HG03066 (cell line): ENCODE results near the gene RUFY3.
A peak's percentile ranks its signal among the peaks of the same experiment; 100 is the strongest.
"Not testable (repeated sequence)": the region's sequence is repeated elsewhere in the genome, so short reads cannot be mapped to it uniquely, and the experiment has no call there.

Source experiments
- ATAC-seq: cut with Tn5 transposase; IDR thresholded peaks from one replicate; pipeline ENCODE4 v1.9.1; 2021; ENCODE audit warnings: low read depth; ENCODE audit not compliant: unreplicated experiment

The RUFY3 gene

DNA sequence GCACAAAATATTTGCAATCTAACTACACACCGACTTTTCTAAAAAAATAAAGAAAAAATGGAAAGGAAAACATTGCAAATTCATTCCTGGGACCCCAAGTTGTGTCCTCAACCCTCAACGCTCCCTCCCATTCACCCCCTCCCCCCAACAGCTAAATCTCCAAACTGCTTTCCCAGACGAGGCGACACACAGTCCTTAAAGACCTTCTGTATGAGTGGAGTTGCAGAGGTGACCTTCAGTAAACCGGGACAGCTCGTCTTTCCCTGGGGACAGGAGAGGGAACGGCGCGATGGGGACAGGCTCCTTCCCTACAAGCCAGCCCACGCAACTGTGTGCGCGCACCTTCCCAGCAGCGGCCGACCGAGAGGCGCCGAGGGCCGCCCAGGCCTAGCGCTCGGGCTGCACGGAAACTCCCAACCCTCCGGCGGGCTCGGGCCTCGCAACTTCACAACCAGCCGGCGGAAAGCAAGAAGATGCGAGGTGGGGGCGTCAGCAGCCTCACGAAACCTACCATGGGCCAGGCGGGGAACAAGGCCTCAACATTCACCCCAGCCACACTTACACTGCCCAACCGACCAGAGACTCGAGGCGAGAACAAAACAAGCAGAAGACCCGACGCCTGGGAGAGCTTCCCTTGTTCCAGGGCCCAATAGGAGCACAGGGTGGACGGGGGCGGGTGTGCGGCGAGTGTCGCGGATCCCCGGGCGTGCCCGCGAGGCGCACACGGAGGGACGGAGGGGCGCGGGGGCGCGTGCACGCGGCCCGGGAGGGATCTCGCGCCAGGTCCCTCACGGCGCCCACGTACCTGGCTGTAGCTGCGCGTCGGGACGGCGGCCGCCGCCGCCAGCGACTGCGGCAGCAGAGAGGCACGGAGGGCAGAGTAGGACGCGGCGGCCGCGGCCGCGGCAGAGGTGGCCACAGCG, 117.2 kb downstream of the RUFY3 start:
- ATAC-seq: peak; percentile 43

DNA sequence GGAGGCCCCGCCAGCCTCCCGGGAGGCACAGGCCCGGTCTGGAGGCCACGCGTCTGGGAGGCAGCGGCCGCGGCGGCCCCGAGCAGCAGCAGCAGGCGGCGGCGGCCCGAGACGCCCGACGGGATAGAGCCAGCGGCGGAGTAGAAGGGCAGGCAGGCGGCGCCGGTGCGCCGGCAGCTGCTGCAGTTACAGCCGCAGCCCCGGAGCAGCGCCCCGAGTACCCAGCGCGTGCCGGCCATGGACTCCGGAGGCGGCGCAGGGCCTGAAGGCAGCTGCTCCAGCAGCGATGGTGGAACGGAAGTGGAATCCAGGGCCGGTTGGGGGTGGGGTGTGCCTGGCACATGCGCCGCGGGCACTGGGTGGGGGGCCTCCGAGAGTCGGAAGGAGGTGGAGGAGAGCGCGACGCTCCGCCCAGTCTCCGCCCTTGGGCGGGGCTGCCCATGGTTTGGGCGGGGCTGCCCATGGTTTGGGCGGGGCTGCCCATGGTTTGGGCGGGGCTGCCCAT, 117.9 kb downstream of the RUFY3 start, which contains the start of gene GRSF1:
Gene GRSF1, minus strand, starts transcription at position 302 of the 505 bp plus-strand sequence. Its CDS starts 63 bp downstream, at position 239.
- ATAC-seq: peak; percentile 47

DNA sequence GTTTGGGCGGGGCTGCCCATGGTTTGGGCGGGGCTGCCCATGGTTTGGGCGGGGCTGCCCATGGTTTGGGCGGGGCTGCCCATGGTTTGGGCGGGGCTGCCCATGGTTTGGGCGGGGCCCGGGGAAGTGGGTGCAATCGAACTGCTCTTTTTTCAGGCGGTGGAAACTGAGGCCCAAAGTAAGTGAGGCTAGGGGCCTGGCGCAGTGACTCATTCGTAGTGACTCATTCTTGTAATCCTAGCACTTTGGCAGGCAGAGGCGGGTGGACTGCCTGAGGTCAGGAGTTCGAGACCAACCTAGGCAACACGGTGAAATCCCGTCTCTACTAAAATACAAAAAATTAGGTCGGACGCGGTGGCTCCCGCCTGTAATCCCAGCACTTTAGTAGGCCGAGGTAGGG, 118.4 kb downstream of the RUFY3 start:
- not testable (repeated sequence) for ATAC-seq

DNA sequence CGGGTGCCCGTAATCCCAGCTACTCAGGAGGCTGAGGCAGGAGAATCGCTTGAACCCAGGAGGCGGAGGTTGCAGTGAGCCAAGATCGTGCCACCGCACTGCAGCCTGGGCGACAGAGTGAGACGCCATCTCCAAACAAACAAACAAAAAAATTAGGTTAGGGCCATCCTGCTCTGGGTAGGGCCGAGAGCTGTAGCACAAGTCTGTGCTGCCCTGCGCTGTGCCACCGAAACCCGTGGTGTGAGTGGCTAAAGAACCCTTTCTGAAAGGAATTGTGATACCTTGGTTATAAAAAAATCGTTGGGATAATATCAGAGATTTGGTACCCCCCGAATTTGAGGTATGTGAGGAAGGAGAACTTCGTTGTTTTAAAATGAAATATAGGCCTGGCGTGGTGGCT, 118.9 kb downstream of the RUFY3 start:
- ATAC-seq: not testable (repeated sequence)

DNA sequence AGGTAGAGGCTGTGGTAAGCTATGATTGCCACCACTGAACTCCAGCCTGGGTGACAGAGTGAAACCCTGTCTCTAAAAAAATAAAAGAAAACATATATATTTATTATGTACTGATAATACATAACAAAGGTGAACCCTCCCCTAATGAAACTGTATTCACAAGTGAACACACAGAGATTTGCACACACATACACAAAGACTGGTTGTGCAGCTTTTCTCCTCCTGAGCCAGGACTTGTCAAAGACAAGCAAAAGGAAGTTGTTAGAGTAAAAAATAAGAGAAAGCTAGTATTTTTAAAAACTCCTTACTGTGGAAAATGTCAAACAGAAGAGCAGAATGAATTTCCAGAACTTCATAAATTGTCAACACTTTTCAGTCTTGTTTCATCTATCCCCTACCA, 119.4 kb downstream of the RUFY3 start:
- no peak for ATAC-seq

DNA sequence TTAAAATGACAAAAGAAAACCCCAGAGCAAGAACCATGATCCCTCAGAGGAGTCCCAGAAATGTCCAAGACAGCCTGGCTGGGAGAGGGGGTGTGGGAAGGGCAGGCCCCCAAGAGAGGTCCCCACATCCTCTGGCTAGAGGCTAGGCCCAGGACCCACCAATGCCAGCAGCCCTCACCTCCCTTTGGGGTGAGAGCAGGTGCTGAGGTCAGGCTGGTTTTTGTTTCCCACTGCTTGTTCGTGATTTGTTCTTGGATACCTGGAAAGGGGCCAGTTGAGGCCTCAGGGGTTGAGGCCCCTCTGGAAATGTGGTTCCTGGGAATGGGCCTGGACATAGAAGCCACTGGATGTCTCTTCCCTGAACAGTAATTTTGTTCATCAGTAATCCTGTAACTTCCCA, 120.2 kb downstream of the RUFY3 start:
- no peak for ATAC-seq

DNA sequence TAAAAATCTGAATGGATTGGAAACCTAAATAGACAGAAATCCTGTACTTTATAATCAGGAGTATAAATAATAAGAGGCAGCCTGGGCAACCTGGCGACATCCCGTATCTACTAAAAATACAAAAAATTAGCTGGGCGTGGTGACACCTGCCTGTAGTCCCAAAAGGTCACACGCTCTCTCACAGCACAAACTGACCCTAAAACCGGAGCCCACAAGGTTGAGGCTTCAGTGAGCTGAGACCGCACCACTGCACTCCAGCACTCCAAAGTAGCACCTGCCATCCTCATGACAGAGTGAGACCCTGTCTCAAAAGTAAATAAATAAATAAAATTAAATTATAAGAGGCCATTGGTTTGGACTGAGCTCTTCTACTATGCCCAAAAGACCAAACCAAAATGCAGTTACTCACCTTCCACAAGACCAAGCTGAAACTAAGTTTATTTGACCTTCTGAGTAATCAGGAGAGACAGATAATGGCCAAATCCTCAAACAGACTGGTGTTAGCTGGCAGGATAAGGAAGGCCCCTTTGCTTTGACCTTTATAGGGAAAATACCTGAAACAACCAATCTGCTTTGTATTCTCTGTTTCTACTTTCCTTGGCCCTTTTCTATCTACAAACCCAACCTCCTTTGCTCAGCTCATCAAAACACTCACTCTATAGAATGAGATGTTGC, 121.1 kb downstream of the RUFY3 start:
- ATAC-seq: peak; percentile 17

DNA sequence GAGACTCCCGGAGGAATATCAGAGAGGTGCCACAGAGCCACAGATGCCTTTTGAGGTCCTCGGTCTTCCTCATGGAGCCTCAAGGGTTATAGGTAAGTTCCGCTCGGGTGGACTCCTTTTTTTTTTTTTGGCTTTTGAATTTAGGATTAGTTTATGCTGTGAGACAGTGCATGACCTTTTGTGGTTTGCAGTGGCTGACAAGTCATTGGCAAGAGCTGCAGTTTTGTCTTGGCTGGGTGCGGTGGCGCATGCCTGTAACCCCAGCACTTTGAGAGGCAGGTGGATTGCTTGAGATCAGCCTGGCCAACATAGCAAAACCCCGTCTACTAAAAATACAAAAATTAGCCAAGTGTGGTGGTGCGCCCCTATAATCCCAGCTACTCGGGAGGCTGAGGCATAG, 122.4 kb downstream of the RUFY3 start:
- ATAC-seq: no peak

DNA sequence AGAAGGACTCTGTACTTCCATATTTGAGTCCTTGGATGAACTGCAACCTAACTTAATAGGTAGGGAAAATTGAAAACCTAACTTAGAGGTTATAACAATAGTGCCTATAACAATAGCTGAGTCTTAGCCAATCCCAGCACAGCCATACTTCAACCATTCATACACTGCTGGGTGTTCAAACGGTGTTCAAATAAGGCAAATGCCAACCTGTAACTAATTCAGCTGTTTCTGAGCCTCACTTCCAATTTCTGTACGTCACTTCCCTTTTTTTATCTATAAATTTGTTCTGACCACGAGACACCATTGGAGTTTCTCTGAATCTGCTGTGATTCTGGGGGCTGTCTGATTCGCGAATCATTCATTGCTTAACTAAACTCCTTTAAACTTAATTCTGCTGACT, 127.5 kb downstream of the RUFY3 start:
- ATAC-seq: no peak

DNA sequence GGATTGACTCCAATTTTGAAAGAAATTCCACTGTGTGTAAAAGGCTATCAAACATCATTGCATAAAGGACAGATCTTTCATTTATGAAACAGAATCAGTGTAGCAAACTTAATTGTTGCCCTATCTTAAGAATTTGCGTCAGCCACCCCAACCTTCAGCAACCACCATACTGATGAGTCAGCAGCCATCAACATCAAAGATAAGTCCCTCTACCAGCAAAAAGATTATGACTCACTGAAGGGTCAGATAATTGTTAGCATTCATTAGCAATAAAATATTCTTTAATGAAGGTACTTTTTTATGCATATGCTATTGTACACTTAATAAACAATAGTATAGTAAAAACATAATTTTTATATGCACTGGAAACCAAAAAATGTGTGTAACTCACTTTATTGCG, 133.7 kb downstream of the RUFY3 start:
- ATAC-seq: no peak
